GM10248 (cell line): Measurements from ENCODE around the gene NUMB.
"Not testable (repeated sequence)": the region's sequence is repeated elsewhere in the genome, so short reads cannot be mapped to it uniquely, and the experiment has no call there.

ENCODE experiments used
- CTCF ChIA-PET: fragments of 300-600 bp; sonication (Branson Sonifier 250); formaldehyde crosslinking; extraction: SDS; loops from one replicate; lab custom pipeline; 2021; ENCODE audit warnings: antibody characterized with exemption; lab: Yijun Ruan, JAX
- POLR2A ChIA-PET: fragments of 350-650 bp; sonication (Branson Sonifier 250); formaldehyde crosslinking; extraction: SDS; loops from one replicate; lab custom pipeline; 2020; ENCODE audit warnings: antibody characterized with exemption; lab: Yijun Ruan, JAX
- DNase-seq: peaks from one replicate; pipeline ENCODE4 v3.0.0; 2012; ENCODE audit errors: extremely low spot score
- CTCF ChIP-seq: IDR thresholded peaks from 2 replicates; pipeline ENCODE4 v1.5.1; 2012; ENCODE audit warnings: mild to moderate bottlenecking, low read depth; ENCODE audit errors: extremely low read depth, missing control alignments, control extremely low read depth

Gene NUMB

DNA sequence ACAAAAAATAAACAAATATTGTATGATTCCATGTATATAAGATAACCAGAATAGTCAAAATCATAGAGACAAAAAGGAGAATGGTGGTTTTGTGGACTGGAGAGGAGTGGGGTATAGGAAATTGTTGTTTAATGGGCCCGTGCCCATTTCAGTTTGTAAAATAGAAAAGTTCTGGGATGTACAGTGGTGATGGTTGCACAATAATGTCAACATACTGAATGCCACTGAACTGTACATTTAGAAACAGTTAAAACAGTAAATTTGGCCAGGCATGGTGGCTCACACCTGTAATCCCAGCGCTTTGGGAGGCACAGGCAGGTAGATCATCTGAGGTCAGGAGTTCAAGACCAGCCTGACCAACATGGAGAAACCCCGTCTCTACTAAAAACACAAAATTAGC is 40.1 kb downstream of the NUMB start:
- no peak for TF ChIP-seq CTCF
- ChIA-PET CTCF (no interaction called here), POLR2A (no interaction called here)
- no peak for DNase-seq

DNA sequence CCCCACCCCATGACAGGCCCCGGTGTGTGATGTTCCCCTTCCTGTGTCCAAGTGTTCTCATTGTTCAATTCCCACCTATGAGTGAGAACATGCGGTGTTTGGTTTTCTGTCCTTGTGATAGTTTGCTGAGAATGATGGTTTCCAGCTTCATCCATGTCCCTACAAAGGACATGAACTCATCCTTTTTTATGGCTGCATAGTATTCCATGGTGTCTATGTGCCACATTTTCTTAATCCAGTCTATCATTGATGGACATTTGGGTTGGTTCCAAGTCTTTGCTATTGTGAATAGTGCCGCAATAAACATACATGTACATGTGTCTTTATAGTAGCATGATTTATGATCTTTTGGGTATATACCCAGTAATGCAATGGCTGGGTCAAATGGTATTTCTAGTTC is 52.1 kb downstream of the NUMB start:
- CTCF ChIA-PET, result not testable (repeated sequence)

DNA sequence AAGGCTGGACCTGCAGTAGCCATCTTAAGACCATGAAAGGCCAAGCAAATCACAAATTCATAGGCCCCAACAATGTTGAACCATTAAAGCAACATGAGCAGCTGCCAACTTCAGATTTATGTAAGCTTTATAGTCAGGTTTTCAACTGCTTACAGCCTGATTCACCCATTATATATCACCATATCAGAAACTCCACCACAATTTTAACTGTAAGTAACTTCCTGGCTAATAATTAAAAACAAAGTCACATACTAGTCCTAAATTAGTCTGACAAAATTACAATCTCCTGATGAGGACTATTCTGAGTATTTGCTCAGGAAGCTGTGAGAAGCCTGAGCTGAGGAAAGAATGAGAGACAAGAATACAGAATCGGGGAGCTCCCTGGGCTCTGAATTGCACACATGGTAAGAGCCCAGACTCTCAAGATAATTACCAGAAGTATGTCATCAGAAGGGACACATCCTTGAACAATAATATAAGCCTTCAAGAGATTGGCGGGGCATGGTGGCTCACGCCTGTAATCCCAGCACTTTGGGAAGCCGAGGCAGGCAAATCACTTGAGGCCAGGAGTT is 55.1 kb downstream of the NUMB start:
- ChIA-PET CTCF (interaction anchor here (1.0 to 2.4 kb wide), 9 partner anchors 8 to 230 kb away, joined by 3 to 13 read pairs (median 5); no protein-coding TSS in a partner anchor), POLR2A (no interaction called here)
- DNase-seq, result no peak
- TF ChIP-seq CTCF, result no peak

More for the DNA sequence above, 52.1 kb downstream of the NUMB start:
- POLR2A ChIA-PET, DNase-seq: not testable (repeated sequence)

- CTCF ChIA-PET, result interaction anchor here (1.0 to 2.4 kb wide), 9 partner anchors 9 to 229 kb away, joined by 3 to 13 read pairs (median 5); no protein-coding TSS in a partner anchor
- TF ChIP-seq CTCF, result no peak
- POLR2A ChIA-PET, result no interaction called here
- no peak for DNase-seq
Observed at GRCh38 chr14:73402579-73402978, 55.8 kb downstream of the NUMB start.

GRCh38 chr14:73397810-73398209 is 60.5 kb downstream of the NUMB start:
- TF ChIP-seq CTCF, result no peak
- ChIA-PET CTCF (interaction anchor here (1.7 kb wide), 1 partner anchor 75 kb away, joined by 4 read pairs; no protein-coding TSS in a partner anchor), POLR2A (no interaction called here)
- DNase-seq, result no peak

- TF ChIP-seq CTCF, result no peak
- no peak for DNase-seq
- ChIA-PET POLR2A (no interaction called here), CTCF (interaction anchor here (2.5 kb wide), 1 partner anchor 8 kb away, joined by 10 read pairs; no protein-coding TSS in a partner anchor)
Observed at GRCh38 chr14:73394317-73394716, 64.0 kb downstream of the NUMB start.

GRCh38 chr14:73393375-73393774 is 65.0 kb downstream of the NUMB start:
- ChIA-PET CTCF (interaction anchor here (2.5 kb wide), 1 partner anchor 9 kb away, joined by 10 read pairs; no protein-coding TSS in a partner anchor), POLR2A (no interaction called here)
- no peak for DNase-seq
- no peak for TF ChIP-seq CTCF
